Endothelial cell of umbilical vein (primary cell): ENCODE data around the gene ABTB2.

ENCODE experiments used
- CTCF ChIP-seq, 2 donors: IDR thresholded peaks; 1 replicate in 1 of 2; 2 replicates in 1 of 2; pipeline ENCODE4 v1.5.1; 2011; ENCODE audit warnings: low read length in 2 of 2, mild to moderate bottlenecking in 2 of 2, moderate library complexity in 2 of 2, control low read depth in 1 of 2, inconsistent platforms in 1 of 2, low read depth in 1 of 2; ENCODE audit not compliant: insufficient read depth in 1 of 2; ENCODE audit errors: extremely low read depth in 1 of 2
- EZH2 ChIP-seq: IDR thresholded peaks from 2 replicates; pipeline ENCODE4 v1.6.1; 2012; ENCODE audit warnings: borderline replicate concordance, low read depth, mild to moderate bottlenecking, moderate library complexity, low read length, inconsistent platforms; ENCODE audit not compliant: severe bottlenecking
- FOS ChIP-seq: IDR thresholded peaks from 2 replicates; pipeline ENCODE4 v1.6.1; 2011; ENCODE audit warnings: mild to moderate bottlenecking, low read length, moderate library complexity, borderline replicate concordance; ENCODE audit not compliant: insufficient read depth
- GATA2 ChIP-seq: IDR thresholded peaks from 2 replicates; pipeline ENCODE4 v1.7.0; 2011; ENCODE audit warnings: low read depth, mild to moderate bottlenecking, moderate library complexity, mixed read lengths, low read length; ENCODE audit not compliant: insufficient read length, insufficient read depth
- JUN ChIP-seq: IDR thresholded peaks from 2 replicates; pipeline ENCODE4 v1.6.1; 2011; ENCODE audit warnings: borderline replicate concordance, low read depth; ENCODE audit not compliant: insufficient read length, insufficient read depth
- MAX ChIP-seq: IDR thresholded peaks from 2 replicates; pipeline ENCODE4 v1.6.1; 2011; ENCODE audit not compliant: insufficient read depth, insufficient read length
- MYC ChIP-seq: IDR thresholded peaks from one replicate; pipeline ENCODE4 v1.6.1; 2011; ENCODE audit warnings: mild to moderate bottlenecking, low read depth, low read length
- POLR2A ChIP-seq: IDR thresholded peaks from 2 replicates; pipeline ENCODE4 v1.6.1; 2012; ENCODE audit warnings: low read depth, mild to moderate bottlenecking, control low read depth, low read length
- POLR2AphosphoS5 ChIP-seq: IDR thresholded peaks from 2 replicates; pipeline ENCODE4 v1.6.1; 2012; ENCODE audit warnings: low read depth, mild to moderate bottlenecking, control low read depth, low read length, moderate library complexity; ENCODE audit not compliant: insufficient read depth

GRCh38 chr11:34266090-34266912, 91.5 kb downstream of the ABTB2 start:
- TF ChIP-seq POLR2A (no peak), CTCF (IDR thresholded peaks at IDR 0.05; ENCODE audit: extremely low read depth in 1 of 2, insufficient read depth in 1 of 2, low read depth in 1 of 2, low read length in 2 of 2) (no peak), EZH2 (no peak), JUN (no peak), MAX (no peak), POLR2AphosphoS5 (no peak), MYC (no peak), GATA2 (no peak), FOS (no peak)
